ENCODE measurements around the gene PLA2G5.

GRCh38 chr1:20080441-20081352 is 10.7 kb downstream of the PLA2G5 start:
- TF ChIP-seq CTCF (IDR thresholded peaks at IDR 0.05; ENCODE audit: low read length): no peak
- TF ChIP-seq EZH2 (IDR thresholded peaks at IDR 0.05; ENCODE audit: borderline replicate concordance, low read length): no peak

All from OCI-LY1 (cell line).